Right renal cortex interstitium (tissue), 3 donors: Measurements from ENCODE around the gene RNPEP. TPM values are rescaled to one million over a fixed set of nuclear protein-coding genes. Genes with fewer than 3 reads are reported as not detected.
A peak's percentile ranks its signal among the peaks of the same experiment; 100 is the strongest.
"Not testable (repeated sequence)": the region's sequence is repeated elsewhere in the genome, so short reads cannot be mapped to it uniquely, and the experiment has no call there.

Source experiments
- DNase-seq, 3 donors: peaks; one replicate each; pipeline ENCODE4 v3.0.0-alpha.2; 2013; ENCODE audit warnings: low read depth in 3 of 3, low spot score in 2 of 3
- polyA plus RNA-seq, 3 donors: library from polyadenylated mRNA; unstranded; fragments of 120-200 nt; gene quantifications; one replicate each; pipeline ENCODE4 v1.2.1, GENCODE V29; 2013; ENCODE audit not compliant: insufficient read length in 3 of 3

The RNPEP gene
- polyA plus RNA-seq, 3 donors: 56.8 to 66.7 (median 57.7) TPM

DNA sequence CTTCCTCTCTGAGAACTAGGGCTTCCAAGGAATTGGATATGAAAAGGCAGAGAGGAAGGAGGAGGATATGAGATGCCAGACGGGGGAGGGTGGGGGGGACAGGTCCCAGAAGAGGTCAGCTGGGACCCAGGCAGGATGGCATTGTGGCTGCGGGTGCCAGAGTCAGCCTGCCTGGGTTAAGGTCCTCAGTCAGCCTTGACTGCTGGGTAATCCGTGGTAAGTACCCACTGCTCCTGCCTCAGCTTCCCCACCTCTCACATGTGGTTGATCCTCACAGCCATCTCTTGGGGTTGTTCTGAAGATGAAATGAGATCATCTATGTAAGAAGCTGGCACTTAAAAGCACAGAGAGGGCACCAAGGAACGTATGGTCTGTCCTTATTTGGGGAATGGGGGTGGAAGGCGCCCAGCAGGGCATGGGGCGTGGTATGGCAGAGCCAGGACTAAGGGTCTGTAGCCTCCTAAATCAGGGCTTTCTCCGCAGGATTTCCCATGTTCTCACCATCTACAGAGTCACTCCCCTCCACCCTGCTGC lies 51.8 kb downstream of the RNPEP start:
- DNase-seq: no peak

DNA sequence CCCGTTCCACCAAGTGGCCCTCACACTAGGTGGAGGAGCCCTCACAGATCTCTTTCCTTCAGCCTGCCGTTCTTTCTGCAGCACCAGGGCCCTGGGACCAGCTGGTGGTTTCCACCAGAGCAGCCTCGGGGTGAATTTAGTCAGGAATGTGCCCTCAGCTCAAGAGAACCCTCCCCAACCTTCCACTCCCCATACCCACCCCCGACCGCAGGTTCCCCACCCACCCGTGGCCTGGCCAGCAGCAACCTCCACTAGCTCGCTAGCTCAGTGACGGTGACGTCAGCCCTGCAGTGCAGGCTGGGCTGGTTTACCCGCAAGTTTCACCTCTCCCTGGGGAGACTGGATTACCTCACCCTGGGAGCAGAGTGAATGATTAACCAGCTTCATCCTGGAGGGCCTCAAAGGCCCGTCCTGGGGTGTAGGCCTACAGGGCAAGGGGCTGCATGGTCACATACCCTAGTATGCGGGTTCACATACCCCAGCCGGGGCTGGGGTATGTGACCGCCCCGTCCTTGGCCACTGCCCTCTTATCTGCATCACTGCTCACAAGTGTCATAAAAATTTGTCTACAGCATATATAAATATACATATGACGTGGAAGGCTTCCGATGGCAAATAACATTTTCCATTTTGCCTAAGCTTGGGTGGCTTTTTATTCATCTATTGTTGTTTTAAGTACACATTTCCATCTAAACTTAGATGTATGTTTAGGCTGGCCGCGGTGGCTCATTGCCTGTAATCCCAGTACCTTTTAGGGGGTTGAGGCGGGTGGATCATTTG lies 52.4 kb downstream of the RNPEP start:
- DNase-seq: peak in 2 of 3 donors; percentile 76 to 84

DNA sequence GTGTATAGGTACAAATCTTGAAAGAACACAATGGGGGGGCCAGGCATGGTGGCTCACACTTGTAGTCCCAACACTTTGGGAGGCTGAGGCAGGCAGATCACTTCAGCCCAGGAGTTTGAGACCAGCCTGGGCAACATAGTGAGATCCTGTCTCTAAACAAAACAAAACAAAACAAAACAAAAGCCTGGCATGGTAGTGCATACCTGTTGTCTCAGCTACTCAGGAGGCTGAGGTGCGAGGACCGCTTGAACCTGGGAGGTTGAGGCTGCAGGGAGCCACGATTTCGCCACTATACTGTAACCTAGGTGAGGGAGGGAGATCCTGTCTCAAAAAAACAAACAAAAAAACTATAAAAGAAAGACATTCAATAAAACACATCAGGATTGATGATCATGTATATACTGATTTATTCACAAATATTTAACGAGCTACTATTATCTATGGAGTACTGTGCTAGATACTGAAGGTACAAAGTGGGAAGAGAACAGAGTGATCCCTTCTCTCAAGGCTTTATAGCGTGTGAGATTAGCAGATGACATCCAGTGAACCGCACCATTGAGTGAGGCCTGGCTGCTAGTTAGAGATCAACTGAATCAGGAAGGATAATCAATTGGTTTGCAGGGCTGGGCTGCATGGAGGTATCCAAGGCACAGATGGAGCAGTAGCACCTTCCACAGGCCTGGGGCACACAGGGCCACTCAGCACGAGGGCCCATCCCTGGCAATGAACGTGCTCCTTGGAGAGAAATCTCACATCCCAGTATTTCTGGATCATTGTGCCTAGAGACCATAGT lies 54.3 kb downstream of the RNPEP start:
- DNase-seq: no peak

DNA sequence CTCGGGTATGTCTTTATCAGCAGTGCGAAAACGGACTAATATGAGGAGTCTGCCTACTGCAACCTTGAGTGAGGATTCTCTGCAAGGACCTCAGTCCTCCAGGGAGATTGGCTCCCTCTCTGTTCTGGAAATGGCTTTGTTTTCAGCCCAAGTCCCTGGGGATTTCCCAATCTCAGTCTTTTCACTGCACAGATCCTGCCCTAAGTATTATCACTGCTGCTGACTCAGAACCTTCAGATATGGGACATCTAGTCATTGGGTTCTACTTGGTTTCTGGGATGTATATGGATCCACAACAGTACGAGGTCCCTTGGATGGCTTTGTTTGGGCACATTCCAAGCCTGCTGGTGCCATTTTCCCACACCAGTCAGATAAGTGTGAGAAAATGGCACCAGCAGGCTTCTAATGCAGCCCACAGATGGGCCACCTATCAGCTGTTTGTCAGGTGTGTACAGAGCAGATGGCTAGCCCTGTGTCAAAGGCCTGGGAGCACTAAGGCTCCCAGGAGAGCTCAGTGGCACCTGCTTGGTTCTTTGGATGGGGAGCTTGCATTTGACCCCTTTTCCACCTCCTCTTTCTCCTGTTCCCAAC lies 55.4 kb downstream of the RNPEP start:
- no peak for DNase-seq

DNA sequence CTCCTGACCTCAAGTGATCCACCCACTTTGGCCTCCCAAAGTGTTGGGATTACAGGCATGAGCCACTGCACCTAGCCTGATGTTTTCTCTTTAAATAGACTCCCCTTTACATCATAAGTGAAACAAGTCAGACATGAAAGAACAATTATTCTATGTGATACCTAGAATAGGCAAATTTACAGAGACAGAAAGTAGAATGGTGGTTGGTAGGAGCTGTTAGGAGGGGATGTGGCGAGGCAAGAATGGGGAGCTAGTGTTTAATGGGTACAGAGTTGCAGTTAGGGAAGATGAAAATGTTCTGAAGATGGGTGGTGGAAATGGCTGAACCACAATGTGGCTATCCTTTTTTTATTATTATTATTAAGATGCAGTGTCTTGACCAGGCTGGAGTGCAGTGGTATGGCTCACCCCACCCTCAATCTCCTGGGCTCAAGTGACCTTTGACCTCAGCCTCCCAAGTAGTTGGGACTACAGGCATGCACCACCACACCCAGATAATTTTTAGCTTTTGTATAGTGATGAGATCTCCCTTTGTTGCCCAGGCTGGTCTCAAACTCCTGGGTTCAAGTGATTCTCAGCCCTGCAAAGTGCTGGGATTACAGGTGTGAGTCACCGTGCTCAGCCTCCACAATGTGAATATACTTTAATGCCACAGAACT lies 56.4 kb downstream of the RNPEP start:
- DNase-seq: no peak

DNA sequence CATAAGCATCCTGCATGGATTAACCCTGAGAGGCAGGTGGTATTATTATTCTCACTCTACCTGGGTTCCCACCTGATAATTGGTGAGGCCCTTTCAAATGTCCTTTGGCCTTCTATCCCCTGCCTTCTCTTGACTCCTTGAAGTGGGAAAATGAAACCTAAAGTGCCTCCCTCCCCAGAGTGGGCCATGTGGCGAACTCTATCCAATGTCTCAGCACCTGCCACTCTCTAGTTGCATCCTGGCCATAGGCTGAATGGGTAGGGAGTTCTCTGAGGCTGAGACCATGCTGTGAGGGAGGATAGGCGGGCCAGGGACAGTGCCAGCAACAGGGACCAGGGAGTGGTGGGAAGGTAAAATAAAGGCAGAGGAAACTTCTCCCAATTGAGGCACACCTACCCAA lies 63.3 kb downstream of the RNPEP start:
- DNase-seq: no peak

DNA sequence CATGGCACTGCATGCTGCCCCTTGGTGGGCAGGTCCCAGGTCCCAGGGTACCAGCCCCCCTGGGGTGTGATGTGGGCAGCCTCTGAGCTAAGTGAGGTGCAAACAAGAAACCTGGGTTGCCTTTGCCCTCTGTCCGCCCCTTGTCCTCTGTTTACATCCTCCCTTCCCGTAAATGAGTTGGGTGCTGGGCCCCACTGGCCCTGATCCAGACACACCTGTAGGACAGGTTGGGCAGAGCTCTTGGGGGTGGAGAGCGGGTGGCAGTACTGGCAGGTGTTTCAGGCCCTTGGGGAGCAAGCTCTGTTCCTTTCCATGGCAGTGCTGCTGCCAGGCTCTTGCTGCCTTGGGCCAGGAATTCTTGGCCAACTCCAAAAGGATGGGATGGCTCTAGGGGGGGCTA lies 63.8 kb downstream of the RNPEP start:
- DNase-seq: peak in 2 of 3 donors; percentile 27

DNA sequence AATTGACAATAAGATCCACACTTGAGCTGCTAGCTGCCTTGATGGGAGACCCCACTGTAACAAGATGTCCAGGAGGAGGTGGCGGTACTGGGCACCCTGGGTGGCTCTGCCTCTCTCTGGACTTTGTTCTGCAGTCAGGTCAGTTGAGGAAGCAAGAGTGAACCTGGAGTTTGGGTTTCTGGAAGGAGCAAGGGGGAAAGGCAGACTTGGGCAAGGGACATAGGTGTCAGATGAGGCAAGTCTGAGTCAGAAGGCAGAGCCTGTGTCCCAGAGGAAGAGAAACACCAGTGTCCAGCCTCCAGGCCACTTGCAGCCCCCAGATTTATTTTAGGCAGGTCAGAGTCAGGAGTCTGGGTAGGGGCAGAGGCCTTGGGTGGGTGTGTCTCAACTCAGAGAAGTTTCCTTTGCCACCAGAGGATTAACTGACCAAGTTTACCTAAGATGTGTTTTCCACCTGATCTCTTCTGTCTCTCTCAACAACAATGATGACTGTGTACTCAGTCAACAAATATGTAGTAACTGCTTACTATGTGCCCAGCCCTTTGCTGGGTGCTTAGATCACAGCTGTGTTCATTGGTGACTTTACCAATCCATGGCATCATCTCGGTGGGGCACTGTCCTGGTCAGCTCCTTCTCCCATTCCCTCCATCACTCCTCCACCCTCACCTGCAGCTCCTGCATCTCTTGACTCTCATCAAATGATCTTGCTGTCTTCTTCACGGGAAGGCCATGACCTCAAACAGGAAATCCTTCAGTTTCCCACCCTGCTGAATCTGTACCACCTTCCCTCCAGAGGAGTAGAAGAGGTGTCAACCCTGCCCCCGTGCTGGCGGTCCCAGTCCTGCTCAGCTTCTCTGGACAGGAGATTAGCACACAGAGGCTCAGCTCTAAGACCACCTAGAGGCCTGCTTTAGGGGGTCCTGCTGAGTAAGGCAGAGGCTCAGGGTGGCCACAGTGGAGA lies 64.6 kb downstream of the RNPEP start:
- DNase-seq: no peak

DNA sequence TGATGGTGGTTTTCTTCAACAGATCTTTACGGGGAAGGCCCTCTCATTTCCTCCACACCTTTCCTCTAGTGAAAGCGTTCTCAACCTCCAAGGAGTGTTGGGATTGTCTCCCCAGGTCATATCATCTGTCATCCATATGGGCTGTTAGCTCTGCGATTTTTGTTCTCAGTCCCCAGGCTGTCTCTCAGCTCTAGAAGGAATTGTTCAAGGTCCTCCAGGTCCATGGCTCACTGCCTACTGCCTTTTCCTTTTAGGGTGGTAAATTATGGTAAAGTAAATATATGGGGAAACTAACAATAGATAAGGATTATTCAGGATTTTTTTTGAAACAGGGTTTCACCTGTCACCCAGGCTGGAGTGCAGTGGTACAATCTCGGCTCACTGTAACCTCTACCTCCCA lies 65.5 kb downstream of the RNPEP start:
- DNase-seq: no peak

DNA sequence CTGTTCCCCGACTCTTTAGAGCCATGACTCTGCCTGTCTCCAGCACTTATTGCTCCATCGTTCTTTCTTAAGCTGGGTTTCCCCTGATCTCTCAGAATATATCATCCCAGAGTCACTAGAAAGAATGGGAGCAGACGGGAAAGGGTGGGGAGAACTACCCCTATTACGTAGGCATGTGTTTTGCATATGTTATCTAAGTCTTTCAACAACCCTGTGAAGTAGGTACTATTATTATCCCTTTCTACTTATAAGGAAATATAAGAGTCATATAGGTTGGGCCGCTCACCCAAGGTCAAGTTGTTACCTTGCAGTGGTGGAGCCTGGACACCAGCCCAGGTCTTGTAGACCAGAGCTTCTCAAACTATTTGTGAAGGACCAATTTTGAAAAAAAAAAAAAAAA lies 66.7 kb downstream of the RNPEP start:
- DNase-seq: no peak

DNA sequence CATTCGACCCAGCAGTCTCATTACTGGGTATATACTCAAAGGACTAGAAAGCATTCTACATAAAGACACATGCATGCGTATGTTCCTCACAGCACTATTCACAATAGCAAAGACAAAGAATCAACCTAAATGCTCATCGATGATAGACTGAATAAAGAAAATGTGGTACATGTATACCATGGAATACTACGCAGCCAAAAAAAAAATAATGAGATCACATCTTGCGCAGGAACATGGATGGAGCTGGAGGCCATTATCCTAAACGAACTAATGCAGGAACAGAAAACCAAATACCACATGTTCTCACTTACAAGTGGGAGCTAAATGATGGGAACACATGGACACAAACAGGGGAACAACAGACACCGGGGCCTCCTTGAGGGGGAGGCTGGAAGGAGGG lies 71.6 kb downstream of the RNPEP start:
- no peak for DNase-seq

DNA sequence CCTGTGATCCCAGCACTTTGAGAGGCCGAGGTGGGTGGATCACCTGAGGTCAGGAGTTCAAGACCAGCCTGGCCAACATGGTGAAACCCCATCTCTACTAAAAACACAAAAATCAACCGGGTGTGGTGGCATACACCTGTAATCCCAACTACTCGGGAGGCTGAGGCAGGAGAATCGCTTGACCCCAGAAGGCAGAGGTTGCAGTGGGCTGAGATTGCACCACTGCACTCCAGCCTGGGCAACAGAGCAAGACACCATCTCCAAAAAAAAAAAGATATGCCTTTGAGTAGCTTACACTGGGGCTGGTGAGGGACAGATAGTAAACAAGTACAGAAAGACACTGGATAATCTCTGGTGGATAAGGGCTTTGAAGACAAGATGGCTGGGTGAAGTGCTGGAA lies 72.2 kb downstream of the RNPEP start:
- DNase-seq: not testable (repeated sequence)

Other genes with a start within 250 kb of the RNPEP start
- gene IPO9, start 153.5 kb upstream of the RNPEP start, polyA plus RNA-seq: 10 to 100 TPM; 70.2 to 78.8 (median 74.0) TPM
- 10 to 100 TPM; 13.8 to 15.5 (median 14.8) TPM for gene SHISA4, start 93.8 kb upstream of the RNPEP start, polyA plus RNA-seq
- 1 to 10 TPM; 3.9 to 4.7 (median 4.3) TPM for gene LMOD1, start 36.1 kb upstream of the RNPEP start, polyA plus RNA-seq
- gene TIMM17A, start 27.1 kb upstream of the RNPEP start, polyA plus RNA-seq: 10 to 100 TPM; 66.6 to 70.6 (median 69.5) TPM
- 10 to 100 TPM; 39.6 to 57.1 (median 42.8) TPM for gene ELF3, start 27.9 kb downstream of the RNPEP start, polyA plus RNA-seq
- gene GPR37L1, start 140.3 kb downstream of the RNPEP start, polyA plus RNA-seq: under 1 TPM; 0.03 to 0.04 (median 0.03) TPM
- gene ARL8A, start 162.1 kb downstream of the RNPEP start, polyA plus RNA-seq: 10 to 100 TPM; 41.9 to 46.0 (median 43.3) TPM
- 1 to 10 TPM in 1 of 3 donors, under 1 TPM in 2; 0.89 to 1.6 (median 0.92) TPM for gene PTPN7, start 178.0 kb downstream of the RNPEP start, polyA plus RNA-seq
- 1 to 10 TPM in 2 of 3 donors, under 1 TPM in 1; 0.64 to 1.2 (median 1.1) TPM for gene LGR6, start 211.2 kb downstream of the RNPEP start, polyA plus RNA-seq